Upper lobe of left lung (tissue), 4 donors: ENCODE results near the gene ZNF407.

ENCODE experiments used
- POLR2A ChIP-seq, 4 donors: fragments of 450-650 bp; IDR thresholded peaks; one replicate each; pipeline ENCODE4 v1.5.1; 2016 to 2017; ENCODE audit warnings: antibody characterized with exemption in 4 of 4, mild to moderate bottlenecking in 2 of 4
- TF ChIP-seq, protein P1 (sequence below), 6 experiments: fragments of 450-650 bp in 4 of 6; fragments of 200-600 bp in 2 of 6; sonication (generic) in 2 of 6; IDR thresholded peaks; one replicate each; pipeline ENCODE4 v1.5.1; 2016 to 2019; ENCODE audit warnings: antibody characterized with exemption in 6 of 6

DNA sequence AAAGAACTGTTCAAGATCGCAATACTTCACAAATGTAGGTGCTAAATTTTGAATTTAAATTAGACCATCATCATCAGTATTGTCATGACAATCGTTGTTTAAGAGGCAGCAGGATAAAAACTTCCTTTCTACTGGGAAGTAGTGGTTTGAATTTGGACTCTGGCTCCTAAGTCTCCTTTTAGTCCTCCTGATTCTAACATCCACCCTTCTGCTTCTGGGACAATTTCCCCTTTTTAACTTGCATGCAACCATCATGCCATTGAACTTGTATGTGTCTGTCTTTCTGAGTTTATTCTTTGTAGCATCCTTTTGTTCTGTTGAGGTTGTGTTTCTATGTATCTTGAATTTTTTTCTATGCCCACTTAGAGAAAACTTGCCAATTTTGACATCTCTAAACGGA lies 361.5 kb downstream of the ZNF407 start:
- TF ChIP-seq, protein P1, sequence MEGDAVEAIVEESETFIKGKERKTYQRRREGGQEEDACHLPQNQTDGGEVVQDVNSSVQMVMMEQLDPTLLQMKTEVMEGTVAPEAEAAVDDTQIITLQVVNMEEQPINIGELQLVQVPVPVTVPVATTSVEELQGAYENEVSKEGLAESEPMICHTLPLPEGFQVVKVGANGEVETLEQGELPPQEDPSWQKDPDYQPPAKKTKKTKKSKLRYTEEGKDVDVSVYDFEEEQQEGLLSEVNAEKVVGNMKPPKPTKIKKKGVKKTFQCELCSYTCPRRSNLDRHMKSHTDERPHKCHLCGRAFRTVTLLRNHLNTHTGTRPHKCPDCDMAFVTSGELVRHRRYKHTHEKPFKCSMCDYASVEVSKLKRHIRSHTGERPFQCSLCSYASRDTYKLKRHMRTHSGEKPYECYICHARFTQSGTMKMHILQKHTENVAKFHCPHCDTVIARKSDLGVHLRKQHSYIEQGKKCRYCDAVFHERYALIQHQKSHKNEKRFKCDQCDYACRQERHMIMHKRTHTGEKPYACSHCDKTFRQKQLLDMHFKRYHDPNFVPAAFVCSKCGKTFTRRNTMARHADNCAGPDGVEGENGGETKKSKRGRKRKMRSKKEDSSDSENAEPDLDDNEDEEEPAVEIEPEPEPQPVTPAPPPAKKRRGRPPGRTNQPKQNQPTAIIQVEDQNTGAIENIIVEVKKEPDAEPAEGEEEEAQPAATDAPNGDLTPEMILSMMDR (IDR thresholded peaks at IDR 0.05) = no peak
- no peak for TF ChIP-seq POLR2A (IDR thresholded peaks at IDR 0.05)
